Mucosa of descending colon (tissue), 3 donors: ENCODE results near the gene EPHA5. TPM values are rescaled to one million over a fixed set of nuclear protein-coding genes. Genes with fewer than 3 reads are reported as not detected.

ENCODE experiments used
- ATAC-seq: fragments of 200-7000 bp; cut with Tn5 transposase; one replicate; pipeline ENCODE4 v1.9.1; 2020; ENCODE audit warnings: mild to moderate bottlenecking, moderate library complexity
- DNase-seq, 3 donors: peaks; one replicate each; pipeline ENCODE4 v3.0.0-alpha.2; 2020
- H3K36me3 ChIP-seq: fragments of 200-600 bp; one replicate; pipeline ENCODE4 v1.8.0; 2021; ENCODE audit warnings: low read depth, mild to moderate bottlenecking
- H3K4me1 ChIP-seq: fragments of 200-600 bp; one replicate; pipeline ENCODE4 v1.8.0; 2021; ENCODE audit warnings: low read depth, mild to moderate bottlenecking
- H3K4me3 ChIP-seq: fragments of 200-600 bp; one replicate; pipeline ENCODE4 v1.8.0; 2021; ENCODE audit warnings: mild to moderate bottlenecking
- H3K9me3 ChIP-seq: fragments of 200-600 bp; one replicate; pipeline ENCODE4 v1.8.0; 2021; ENCODE audit warnings: mild to moderate bottlenecking
- CTCF ChIP-seq: fragments of 200-600 bp; IDR thresholded peaks from one replicate; pipeline ENCODE4 v1.8.0; 2022; ENCODE audit warnings: antibody characterized with exemption, mild to moderate bottlenecking
- intact Hi-C, 2 donors: fragments of 100-400 bp; cut with DNase I in 1 of 2; cut with micrococcal nuclease in 1 of 2; formaldehyde crosslinking; loops; one replicate each; pipeline versions ENCODE4 v1.11.0 to v1.11.1; 2022; cut with DNase I, micrococcal nuclease
- total RNA-seq, 3 donors: library from RNA; stranded (reverse); fragmentation: NEBNext Ultra II Directional in 2 of 3; extraction: Animal tissue kit (Norgen Biotek cat#: 25700) in 2 of 3; gene quantifications; one replicate each; pipeline versions ENCODE4 v1.2.1 to v1.2.4, GENCODE V29; 2021 to 2023
- donor health status: DM: no; HTN: no; CAD: no; lungs with moderate emphysema.
- donor health status: DM: no; HTN: no; CAD: no.
- donor health status: DM: no; HTN: yes; CAD: no.

Gene EPHA5
- total RNA-seq, 3 donors from 2014 or later: 0.06 to 0.60 (median 0.14) TPM

GRCh38 chr4:65367306-65367705 is 303.0 kb downstream of the EPHA5 start:
- Histone ChIP-seq H3K4me1 (no peaks in the 10 kb centered on the region), H3K4me3 (no peak overlapping the region), H3K36me3 (no peaks in the 10 kb centered on the region), H3K9me3 (no peaks in the 10 kb centered on the region)
- no peak for DNase-seq
- intact Hi-C loops: no loop called here
- ATAC-seq: no peak
- no peak for TF ChIP-seq CTCF

GRCh38 chr4:65358914-65359313 is 311.4 kb downstream of the EPHA5 start:
- ATAC-seq (no peak), DNase-seq (no peak)
- H3K36me3 ChIP-seq: no peaks in the 10 kb centered on the region
- H3K9me3 ChIP-seq: no peaks in the 10 kb centered on the region
- TF ChIP-seq CTCF: no peak
- H3K4me1 ChIP-seq: no peaks in the 10 kb centered on the region
- intact Hi-C loops: no loop called here
- no peak overlapping the region for H3K4me3 ChIP-seq

GRCh38 chr4:65353098-65353497 is 317.2 kb downstream of the EPHA5 start:
- Histone ChIP-seq H3K36me3 (no peaks in the 10 kb centered on the region), H3K4me3 (no peak overlapping the region), H3K4me1 (no peaks in the 10 kb centered on the region), H3K9me3 (no peaks in the 10 kb centered on the region)
- DNase-seq: no peak
- intact Hi-C loops: no loop called here
- no peak for TF ChIP-seq CTCF
- ATAC-seq: no peak

- no peaks in the 10 kb centered on the region for H3K36me3 ChIP-seq
- DNase-seq (no peak), ATAC-seq (no peak)
- intact Hi-C loops: no loop called here
- no peak overlapping the region for H3K4me3 ChIP-seq
- no peak for TF ChIP-seq CTCF
- no peaks in the 10 kb centered on the region for H3K4me1 ChIP-seq
- H3K9me3 ChIP-seq: no peaks in the 10 kb centered on the region
Observed at GRCh38 chr4:65344278-65344825, 325.9 kb downstream of the EPHA5 start.

- H3K4me3 ChIP-seq: no peak overlapping the region
- H3K4me1 ChIP-seq: no peaks in the 10 kb centered on the region
- DNase-seq: no peak
- no peaks in the 10 kb centered on the region for H3K36me3 ChIP-seq
- no peak for ATAC-seq
- no peaks in the 10 kb centered on the region for H3K9me3 ChIP-seq
- intact Hi-C loops: no loop called here
- no peak for TF ChIP-seq CTCF
Observed at GRCh38 chr4:65343342-65343741, 326.9 kb downstream of the EPHA5 start.

GRCh38 chr4:65341557-65341956 is 328.7 kb downstream of the EPHA5 start:
- no peak overlapping the region for H3K4me3 ChIP-seq
- DNase-seq (no peak), ATAC-seq (no peak)
- H3K4me1 ChIP-seq: no peaks in the 10 kb centered on the region
- no peaks in the 10 kb centered on the region for H3K36me3 ChIP-seq
- H3K9me3 ChIP-seq: no peaks in the 10 kb centered on the region
- TF ChIP-seq CTCF: no peak
- intact Hi-C loops: no loop called here
